GM23338 (cell line): ENCODE data around the gene TCF12. TPM values are rescaled to one million over a fixed set of nuclear protein-coding genes. Genes with fewer than 3 reads are reported as not detected.
A peak's percentile ranks its signal among the peaks of the same experiment; 100 is the strongest.

Experiments
- ATAC-seq: fragments of 200-7000 bp; cut with Tn5 transposase; 3 replicates; pipeline ENCODE4 v1.9.1; 2020
- DNase-seq: peaks from one replicate; pipeline ENCODE4 v3.0.0-alpha.2; 2015; ENCODE audit warnings: low spot score
- H2AFZ ChIP-seq: fragments of 200-600 bp; sonication (generic); 2 replicates; pipeline ENCODE4 v1.8.0; 2016; ENCODE audit warnings: antibody characterized with exemption, mild to moderate bottlenecking, moderate library complexity
- H3F3A ChIP-seq: fragments of 200-600 bp; sonication (generic); replicated peaks from 2 replicates; pipeline ENCODE4 v1.8.0; 2017; ENCODE audit warnings: antibody characterized with exemption, mixed run types, low read depth
- H3K27ac ChIP-seq: fragments of 200-600 bp; sonication (generic); 2 replicates; pipeline ENCODE4 v1.6.1; 2016; ENCODE audit warnings: low read depth
- H3K27me3 ChIP-seq: fragments of 200-600 bp; sonication (generic); 2 replicates; pipeline ENCODE4 v1.8.0; 2016; ENCODE audit warnings: mild to moderate bottlenecking, mixed run types, moderate library complexity; ENCODE audit not compliant: insufficient read depth
- H3K36me3 ChIP-seq: fragments of 200-600 bp; sonication (generic); 2 replicates; pipeline ENCODE4 v1.8.0; 2016; ENCODE audit warnings: mild to moderate bottlenecking; ENCODE audit not compliant: insufficient read depth
- H3K4me1 ChIP-seq: fragments of 200-600 bp; sonication (generic); 2 replicates; pipeline ENCODE4 v1.8.0; 2016; ENCODE audit warnings: mild to moderate bottlenecking, moderate library complexity; ENCODE audit not compliant: insufficient read depth
- H3K4me2 ChIP-seq: fragments of 200-600 bp; sonication (generic); 2 replicates; pipeline ENCODE4 v1.7.1; 2017; ENCODE audit warnings: mixed run types
- H3K4me3 ChIP-seq: fragments of 200-600 bp; sonication (generic); 2 replicates; pipeline ENCODE4 v1.6.1; 2016; ENCODE audit warnings: mixed run types
- H3K79me2 ChIP-seq: fragments of 200-600 bp; sonication (generic); replicated peaks from 2 replicates; pipeline ENCODE4 v1.8.0; 2017; ENCODE audit warnings: mild to moderate bottlenecking; ENCODE audit not compliant: insufficient read depth
- H3K9me2 ChIP-seq: fragments of 200-600 bp; sonication (generic); 2 replicates; pipeline ENCODE4 v1.8.0; 2017; ENCODE audit not compliant: insufficient read depth
- H4K20me1 ChIP-seq: fragments of 200-600 bp; sonication (generic); replicated peaks from 2 replicates; pipeline ENCODE4 v1.8.0; 2017; ENCODE audit warnings: mild to moderate bottlenecking; ENCODE audit not compliant: insufficient read depth
- H3K27ac Mint-ChIP-seq: 2 replicates; pipeline ENCODE4 v1.8.0; 2020; ENCODE audit warnings: inconsistent platforms, mild to moderate bottlenecking, moderate library complexity, mixed read lengths
- H3K27me3 Mint-ChIP-seq: 3 replicates; pipeline ENCODE4 v1.8.0; 2022; ENCODE audit warnings: low read depth, mild to moderate bottlenecking, moderate library complexity, mixed read lengths, inconsistent platforms; ENCODE audit not compliant: insufficient read depth, poor library complexity
- H3K36me3 Mint-ChIP-seq: 3 replicates; pipeline ENCODE4 v1.8.0; 2021; ENCODE audit warnings: low read depth, mild to moderate bottlenecking, inconsistent platforms, moderate library complexity, mixed read lengths
- H3K4me1 Mint-ChIP-seq: 3 replicates; pipeline ENCODE4 v1.8.0; 2020; ENCODE audit warnings: mild to moderate bottlenecking, inconsistent platforms, mixed read lengths
- H3K4me3 Mint-ChIP-seq: 3 replicates; pipeline ENCODE4 v1.8.0; 2021; ENCODE audit warnings: moderate library complexity, mild to moderate bottlenecking, inconsistent platforms, mixed read lengths
- H3K9me3 Mint-ChIP-seq: 3 replicates; pipeline ENCODE4 v1.8.0; 2020; ENCODE audit warnings: moderate library complexity, mild to moderate bottlenecking, inconsistent platforms, mixed read lengths
- CREB1 ChIP-seq: fragments of 250-450 bp; sonication (Bioruptor Pico); IDR thresholded peaks from 2 replicates; pipeline ENCODE4 v1.5.0; 2020; ENCODE audit warnings: low read depth, mild to moderate bottlenecking, moderate library complexity
- EZH2 ChIP-seq: fragments of 200-600 bp; sonication (generic); IDR thresholded peaks from one replicate; pipeline ENCODE4 v1.8.0; 2017; ENCODE audit warnings: antibody characterized with exemption, mild to moderate bottlenecking, low read depth; ENCODE audit not compliant: unreplicated experiment
- JUNB ChIP-seq: IDR thresholded peaks from one replicate; pipeline ENCODE4 v1.6.1; 2016; ENCODE audit warnings: antibody characterized with exemption; ENCODE audit not compliant: unreplicated experiment
- NANOG ChIP-seq: IDR thresholded peaks from 2 replicates; pipeline ENCODE4 v1.6.1; 2016; ENCODE audit warnings: antibody characterized with exemption, borderline replicate concordance
- POLR2AphosphoS5 ChIP-seq: IDR thresholded peaks from 2 replicates; pipeline ENCODE4 v1.6.1; 2016; ENCODE audit warnings: antibody characterized with exemption, low read depth
- STAT1 ChIP-seq: IDR thresholded peaks from one replicate; pipeline ENCODE4 v1.6.1; 2016; ENCODE audit warnings: antibody characterized with exemption; ENCODE audit not compliant: unreplicated experiment
- ZNF114 ChIP-seq: fragments of 250-450 bp; sonication (Bioruptor Pico); IDR thresholded peaks from 2 replicates; pipeline ENCODE4 v1.5.0; 2020; ENCODE audit warnings: mild to moderate bottlenecking, moderate library complexity
- ZNF331 ChIP-seq: fragments of 250-450 bp; sonication (Bioruptor Pico); IDR thresholded peaks from 2 replicates; pipeline ENCODE4 v1.5.0; 2020; ENCODE audit warnings: low read depth, mild to moderate bottlenecking, moderate library complexity
- polyA plus RNA-seq: library from polyadenylated mRNA; unstranded; fragments of >200 nt; fragmentation: Nextera tagmentation; extraction: Ambion mirVana; gene quantifications from 2 replicates; pipeline ENCODE4 v1.2.1, GENCODE V29; 2016
- total RNA-seq: library from RNA; depleted of rRNA; stranded (reverse); fragments of >200 nt; shearing (Covaris generic); gene quantifications from 2 replicates; pipeline ENCODE4 v1.2.3, GENCODE V29; 2014
- TF ChIP-seq, protein P1 (sequence below): IDR thresholded peaks from 2 replicates; pipeline ENCODE4 v1.6.1; 2016; ENCODE audit warnings: antibody characterized with exemption
- TF ChIP-seq, protein P2 (sequence below): IDR thresholded peaks from one replicate; pipeline ENCODE4 v1.6.1; 2018; ENCODE audit warnings: antibody characterized with exemption; ENCODE audit not compliant: unreplicated experiment
- TF ChIP-seq, protein P3 (sequence below), 2 experiments: fragments of 200-600 bp in 1 of 2; sonication (generic) in 1 of 2; conservative IDR thresholded peaks; 2 replicates each; pipeline versions ENCODE4 v1.5.1 to v1.6.1; 2016 to 2017; ENCODE audit warnings: antibody characterized with exemption in 2 of 2, low read depth in 2 of 2, mild to moderate bottlenecking in 2 of 2, moderate library complexity in 1 of 2

Gene TCF12
- total and polyA plus RNA-seq, 2 experiments from 2014 or later = 27.6 to 104 TPM

DNA sequence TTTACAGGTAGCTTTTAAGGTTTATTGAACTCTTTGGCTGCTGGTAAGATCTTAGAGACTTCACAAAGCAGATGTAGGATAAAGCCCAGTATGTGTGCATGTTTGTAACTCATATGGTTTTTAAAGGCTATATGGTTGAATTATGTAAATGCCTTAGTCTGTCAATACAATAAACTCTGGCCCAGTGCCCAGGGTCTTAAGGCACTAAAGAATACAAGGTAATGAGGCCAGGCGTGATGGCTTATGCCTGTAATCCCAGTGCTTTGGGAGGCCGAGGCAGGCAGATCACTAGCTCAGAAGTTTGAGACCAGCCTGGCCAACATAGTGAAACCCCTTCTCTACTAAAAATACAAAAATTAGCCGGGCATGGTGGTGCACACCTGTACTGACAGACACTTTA, 287.6 kb downstream of the TCF12 start:
- Histone ChIP-seq H3K9me2 (no peaks in the 10 kb centered on the region), H4K20me1 (no peaks in the 10 kb centered on the region), H3F3A (no peaks in the 10 kb centered on the region), H3K27ac (no peak overlapping the region), H3K4me3 (no peak overlapping the region), H3K36me3 (no peaks in the 10 kb centered on the region), H3K79me2 (peaks cover 19% of the 10 kb centered on the region), H3K27me3 (no peaks in the 10 kb centered on the region), H3K4me2 (no peak overlapping the region), H3K4me1 (peaks cover 10% of the 10 kb centered on the region), H2AFZ (no peak overlapping the region)
- ATAC-seq = no peak
- Mint-ChIP-seq H3K4me1 (peaks cover 31% of the 10 kb centered on the region), H3K27me3 (peaks cover 2% of the 10 kb centered on the region), H3K36me3 (peaks cover 9% of the 10 kb centered on the region; the same call in 2 of the 3 replicates), H3K27ac (no peak overlapping the region; the same call in 1 of the 2 replicates), H3K9me3 (no peaks in the 10 kb centered on the region; the same call in 2 of the 3 replicates), H3K4me3 (no peak overlapping the region)
- TF ChIP-seq POLR2AphosphoS5 (no peak), CREB1 (CRISPR knock-in tag) (no peak), NANOG (no peak), STAT1 (no peak), ZNF331 (CRISPR knock-in tag) (no peak), ZNF114 (CRISPR knock-in tag) (no peak)
- TF ChIP-seq, protein P1, sequence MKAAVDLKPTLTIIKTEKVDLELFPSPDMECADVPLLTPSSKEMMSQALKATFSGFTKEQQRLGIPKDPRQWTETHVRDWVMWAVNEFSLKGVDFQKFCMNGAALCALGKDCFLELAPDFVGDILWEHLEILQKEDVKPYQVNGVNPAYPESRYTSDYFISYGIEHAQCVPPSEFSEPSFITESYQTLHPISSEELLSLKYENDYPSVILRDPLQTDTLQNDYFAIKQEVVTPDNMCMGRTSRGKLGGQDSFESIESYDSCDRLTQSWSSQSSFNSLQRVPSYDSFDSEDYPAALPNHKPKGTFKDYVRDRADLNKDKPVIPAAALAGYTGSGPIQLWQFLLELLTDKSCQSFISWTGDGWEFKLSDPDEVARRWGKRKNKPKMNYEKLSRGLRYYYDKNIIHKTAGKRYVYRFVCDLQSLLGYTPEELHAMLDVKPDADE = no peak
- TF ChIP-seq, protein P2, sequence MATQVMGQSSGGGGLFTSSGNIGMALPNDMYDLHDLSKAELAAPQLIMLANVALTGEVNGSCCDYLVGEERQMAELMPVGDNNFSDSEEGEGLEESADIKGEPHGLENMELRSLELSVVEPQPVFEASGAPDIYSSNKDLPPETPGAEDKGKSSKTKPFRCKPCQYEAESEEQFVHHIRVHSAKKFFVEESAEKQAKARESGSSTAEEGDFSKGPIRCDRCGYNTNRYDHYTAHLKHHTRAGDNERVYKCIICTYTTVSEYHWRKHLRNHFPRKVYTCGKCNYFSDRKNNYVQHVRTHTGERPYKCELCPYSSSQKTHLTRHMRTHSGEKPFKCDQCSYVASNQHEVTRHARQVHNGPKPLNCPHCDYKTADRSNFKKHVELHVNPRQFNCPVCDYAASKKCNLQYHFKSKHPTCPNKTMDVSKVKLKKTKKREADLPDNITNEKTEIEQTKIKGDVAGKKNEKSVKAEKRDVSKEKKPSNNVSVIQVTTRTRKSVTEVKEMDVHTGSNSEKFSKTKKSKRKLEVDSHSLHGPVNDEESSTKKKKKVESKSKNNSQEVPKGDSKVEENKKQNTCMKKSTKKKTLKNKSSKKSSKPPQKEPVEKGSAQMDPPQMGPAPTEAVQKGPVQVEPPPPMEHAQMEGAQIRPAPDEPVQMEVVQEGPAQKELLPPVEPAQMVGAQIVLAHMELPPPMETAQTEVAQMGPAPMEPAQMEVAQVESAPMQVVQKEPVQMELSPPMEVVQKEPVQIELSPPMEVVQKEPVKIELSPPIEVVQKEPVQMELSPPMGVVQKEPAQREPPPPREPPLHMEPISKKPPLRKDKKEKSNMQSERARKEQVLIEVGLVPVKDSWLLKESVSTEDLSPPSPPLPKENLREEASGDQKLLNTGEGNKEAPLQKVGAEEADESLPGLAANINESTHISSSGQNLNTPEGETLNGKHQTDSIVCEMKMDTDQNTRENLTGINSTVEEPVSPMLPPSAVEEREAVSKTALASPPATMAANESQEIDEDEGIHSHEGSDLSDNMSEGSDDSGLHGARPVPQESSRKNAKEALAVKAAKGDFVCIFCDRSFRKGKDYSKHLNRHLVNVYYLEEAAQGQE = no peak
- TF ChIP-seq, protein P3, sequence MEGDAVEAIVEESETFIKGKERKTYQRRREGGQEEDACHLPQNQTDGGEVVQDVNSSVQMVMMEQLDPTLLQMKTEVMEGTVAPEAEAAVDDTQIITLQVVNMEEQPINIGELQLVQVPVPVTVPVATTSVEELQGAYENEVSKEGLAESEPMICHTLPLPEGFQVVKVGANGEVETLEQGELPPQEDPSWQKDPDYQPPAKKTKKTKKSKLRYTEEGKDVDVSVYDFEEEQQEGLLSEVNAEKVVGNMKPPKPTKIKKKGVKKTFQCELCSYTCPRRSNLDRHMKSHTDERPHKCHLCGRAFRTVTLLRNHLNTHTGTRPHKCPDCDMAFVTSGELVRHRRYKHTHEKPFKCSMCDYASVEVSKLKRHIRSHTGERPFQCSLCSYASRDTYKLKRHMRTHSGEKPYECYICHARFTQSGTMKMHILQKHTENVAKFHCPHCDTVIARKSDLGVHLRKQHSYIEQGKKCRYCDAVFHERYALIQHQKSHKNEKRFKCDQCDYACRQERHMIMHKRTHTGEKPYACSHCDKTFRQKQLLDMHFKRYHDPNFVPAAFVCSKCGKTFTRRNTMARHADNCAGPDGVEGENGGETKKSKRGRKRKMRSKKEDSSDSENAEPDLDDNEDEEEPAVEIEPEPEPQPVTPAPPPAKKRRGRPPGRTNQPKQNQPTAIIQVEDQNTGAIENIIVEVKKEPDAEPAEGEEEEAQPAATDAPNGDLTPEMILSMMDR (conservative IDR thresholded peaks at IDR 0.05; ENCODE audit: low read depth in 2 of 2) = no peak
- DNase-seq = no peak

DNA sequence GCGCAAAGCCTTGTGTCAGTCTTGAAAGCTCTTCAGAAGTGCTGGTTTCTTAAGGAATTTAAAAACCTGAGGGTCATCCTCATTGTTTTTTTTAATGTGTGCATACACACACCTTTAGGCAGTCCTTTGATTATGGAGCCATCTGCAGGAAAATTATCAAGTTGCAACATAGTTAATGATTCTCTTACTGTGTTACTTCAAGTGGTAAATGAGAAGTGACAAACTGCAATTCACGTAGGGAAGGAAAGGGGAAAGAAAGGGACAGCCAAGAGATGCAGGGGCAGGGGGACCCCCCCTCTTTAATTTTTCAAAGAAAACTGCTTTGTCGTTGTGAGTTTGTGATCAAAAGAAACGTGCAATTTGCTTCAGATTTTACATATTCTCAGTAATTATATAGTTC, 295.4 kb downstream of the TCF12 start:
- H3K4me3 ChIP-seq = no peak overlapping the region
- no peak for DNase-seq
- no peaks in the 10 kb centered on the region for H3K27me3 ChIP-seq
- peaks cover 35% of the 10 kb centered on the region for H3K79me2 ChIP-seq
- H3K9me2 ChIP-seq = no peaks in the 10 kb centered on the region
- ATAC-seq = no peak
- H4K20me1 ChIP-seq = no peaks in the 10 kb centered on the region
- Mint-ChIP-seq H3K27me3 (peaks cover 4% of the 10 kb centered on the region), H3K4me1 (peaks cover 51% of the 10 kb centered on the region), H3K4me3 (no peak overlapping the region), H3K27ac (peak overlapping the region; percentile 12; the same call in 1 of the 2 replicates), H3K9me3 (no peaks in the 10 kb centered on the region), H3K36me3 (no peaks in the 10 kb centered on the region)
- H3K36me3 ChIP-seq = no peaks in the 10 kb centered on the region
- no peaks in the 10 kb centered on the region for H3F3A ChIP-seq
- peak overlapping the region; percentile 15; the same call in 1 of the 2 replicates for H3K27ac ChIP-seq
- H3K4me2 ChIP-seq = no peak overlapping the region
- no peak overlapping the region for H2AFZ ChIP-seq
- peaks cover 33% of the 10 kb centered on the region for H3K4me1 ChIP-seq
- TF ChIP-seq NANOG (no peak), ZNF331 (CRISPR knock-in tag) (no peak), JUNB (no peak), EZH2 (no peak)
- TF ChIP-seq, protein P3 (conservative IDR thresholded peaks at IDR 0.05; ENCODE audit: low read depth in 2 of 2) = peak in 1 of 2 experiments; percentile 55; a peak in 3 of 4 replicates
